Breast epithelium (tissue), 3 donors: ENCODE results near the gene ABCB8.

Experiments
- CTCF ChIP-seq, 3 donors: fragments of 450-650 bp; IDR thresholded peaks; one replicate each; pipeline ENCODE4 v1.5.1; 2016 to 2017; ENCODE audit warnings: antibody characterized with exemption in 3 of 3, mild to moderate bottlenecking in 3 of 3, moderate library complexity in 3 of 3
- POLR2A ChIP-seq: fragments of 450-650 bp; IDR thresholded peaks from one replicate; pipeline ENCODE4 v1.6.1; 2016; ENCODE audit warnings: antibody characterized with exemption, mild to moderate bottlenecking, moderate library complexity

DNA sequence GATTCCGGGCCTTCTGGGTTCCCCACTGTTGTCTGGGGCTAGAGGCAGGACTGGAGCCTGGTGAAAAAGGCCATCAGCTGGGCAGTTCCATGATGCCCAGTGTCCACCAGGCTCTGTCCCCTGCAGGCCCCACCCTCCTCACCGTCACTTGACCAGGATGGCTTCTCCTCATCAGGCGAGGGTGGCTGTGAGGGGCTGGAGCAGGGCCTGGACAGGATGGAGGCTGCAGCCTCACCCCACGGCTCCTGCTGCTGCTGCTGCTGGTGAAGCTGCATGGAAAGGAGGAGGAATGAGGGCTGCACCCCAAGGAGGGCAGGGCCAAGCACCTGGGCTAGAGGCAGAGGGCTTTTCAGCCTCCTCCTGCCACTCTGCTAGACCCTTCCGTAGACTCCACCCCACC is 12.3 kb upstream of the ABCB8 start:
- TF ChIP-seq CTCF (IDR thresholded peaks at IDR 0.05), result no peak
- no peak for TF ChIP-seq POLR2A
